SK-N-MC (cell line): ENCODE data around the gene NDUFB10.
"Not testable (repeated sequence)": the region's sequence is repeated elsewhere in the genome, so short reads cannot be mapped to it uniquely, and the experiment has no call there.

Source experiments
- EZH2 ChIP-seq: fragments of 200-600 bp; sonication (generic); IDR thresholded peaks from one replicate; pipeline ENCODE4 v1.6.1; 2017; ENCODE audit warnings: antibody characterized with exemption
- FOXP2 ChIP-seq: optimal IDR thresholded peaks from 2 replicates; pipeline ENCODE3; 2011; ENCODE audit warnings: mild to moderate bottlenecking, moderate library complexity; ENCODE audit not compliant: insufficient read depth; ENCODE audit errors: extremely low read length, control extremely low read depth
- POLR2AphosphoS5 ChIP-seq: IDR thresholded peaks from 2 replicates; pipeline ENCODE4 v1.6.1; 2012; ENCODE audit warnings: mild to moderate bottlenecking, low read depth, low read length, borderline replicate concordance

DNA sequence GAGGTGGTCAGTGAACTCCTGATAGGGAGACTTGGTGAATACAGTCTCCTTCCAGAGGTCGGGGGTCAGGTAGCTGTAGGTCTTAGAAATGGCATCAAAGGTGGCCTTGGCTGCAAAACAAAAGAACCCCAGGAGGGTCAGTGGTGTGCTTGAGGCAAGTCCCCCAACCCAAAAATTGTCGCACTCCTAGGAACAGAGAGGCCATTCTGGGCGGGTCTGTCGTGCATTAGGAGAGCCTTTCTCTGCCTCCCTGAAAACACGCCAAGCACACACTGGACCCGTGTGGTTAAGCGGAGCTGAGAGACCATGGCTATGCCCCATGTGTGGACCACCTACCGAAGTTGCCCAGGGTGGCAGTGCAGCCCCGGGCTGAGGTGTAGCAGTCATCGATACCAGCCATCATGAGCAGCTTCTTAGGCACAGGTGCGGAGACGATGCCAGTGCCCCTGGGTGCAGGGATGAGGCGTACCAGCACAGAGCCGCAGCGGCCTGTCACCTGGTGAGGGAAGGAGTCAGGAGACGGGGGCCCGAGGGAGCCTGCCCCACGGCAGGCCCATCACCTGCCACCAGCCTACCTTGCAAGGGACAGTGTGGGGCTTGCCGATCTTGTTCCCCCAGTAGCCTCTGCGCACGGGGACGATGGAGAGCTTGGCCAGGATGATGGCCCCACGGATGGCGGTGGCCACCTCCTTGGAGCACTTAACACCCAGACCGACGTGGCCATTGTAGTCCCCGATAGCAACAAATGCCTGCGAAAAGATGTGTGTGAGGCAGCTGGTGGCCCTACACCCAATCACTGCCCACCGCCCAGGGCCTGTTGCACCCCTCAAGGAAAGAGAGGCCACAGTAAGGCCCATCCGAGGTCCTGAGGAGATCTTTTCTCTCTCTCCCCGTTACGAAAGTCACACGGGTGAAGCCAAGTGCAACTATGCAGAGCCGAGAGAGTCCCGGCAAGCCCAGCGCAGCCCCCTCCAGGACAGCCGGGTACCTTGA is 3.1 kb downstream of the NDUFB10 start:
- not testable (repeated sequence) for TF ChIP-seq POLR2AphosphoS5, EZH2, FOXP2
